ENCODE data around the gene TUB.

Gene TUB

GRCh38 chr11:8070417-8071115 lies 10.4 kb upstream of the TUB start:
- peak; percentile 69 for DNase-seq

- no peak for DNase-seq
These were observed 9.1 kb upstream of the TUB start for GRCh38 chr11:8071616-8072581.

- no peak for DNase-seq
These were observed 5.8 kb upstream of the TUB start for GRCh38 chr11:8075119-8075726.

GRCh38 chr11:8079111-8079675 lies 1.8 kb upstream of the TUB start:
- DNase-seq: no peak

GRCh38 chr11:8080069-8080670 lies 841 bp upstream of the TUB start:
- DNase-seq: no peak

GRCh38 chr11:8081591-8082250 lies 710 bp downstream of the TUB start:
- DNase-seq: no peak

GRCh38 chr11:8082391-8083087 lies 1.5 kb downstream of the TUB start:
- no peak for DNase-seq

GRCh38 chr11:8083088-8083395 lies 2.0 kb downstream of the TUB start:
- no peak for DNase-seq

- DNase-seq: no peak
These were observed 2.9 kb downstream of the TUB start for GRCh38 chr11:8083871-8084281.

GRCh38 chr11:8084352-8084751 lies 3.3 kb downstream of the TUB start:
- DNase-seq: no peak

GRCh38 chr11:8085011-8085645 lies 4.1 kb downstream of the TUB start:
- DNase-seq: no peak

GRCh38 chr11:8086001-8086479 lies 5.0 kb downstream of the TUB start:
- no peak for DNase-seq

GRCh38 chr11:8086571-8086970 lies 5.6 kb downstream of the TUB start:
- no peak for DNase-seq

GRCh38 chr11:8087185-8087584 lies 6.2 kb downstream of the TUB start:
- DNase-seq: peak; percentile 15

- DNase-seq: no peak
These were observed 6.7 kb downstream of the TUB start for GRCh38 chr11:8087756-8088155.

- no peak for DNase-seq
These were observed 8.9 kb downstream of the TUB start for GRCh38 chr11:8089791-8090510.

GRCh38 chr11:8090756-8091155 lies 9.7 kb downstream of the TUB start:
- peak; percentile 61 for DNase-seq

GRCh38 chr11:8091721-8092120 lies 10.7 kb downstream of the TUB start:
- DNase-seq: no peak

- peak; percentile 84 for DNase-seq
These were observed 11.8 kb downstream of the TUB start for GRCh38 chr11:8092587-8093424.
